Peyer's patch (tissue), 4 donors: Measurements from ENCODE around the gene POLR2L. TPM values are rescaled to one million over a fixed set of nuclear protein-coding genes. Genes with fewer than 3 reads are reported as not detected.

Experiments
- DNase-seq, 3 donors: peaks; one replicate each; pipeline ENCODE4 v3.0.0-alpha.2; 2017 to 2019
- H3K27ac ChIP-seq, 4 donors: fragments of 200-600 bp; sonication (generic); one replicate each; pipeline ENCODE4 v1.5.1; 2016 to 2019
- H3K27me3 ChIP-seq, 2 donors: fragments of 200-600 bp; sonication (generic); one replicate each; pipeline ENCODE4 v1.5.1; 2019
- H3K36me3 ChIP-seq, 3 donors: fragments of 200-600 bp; sonication (generic); one replicate each; pipeline ENCODE4 v1.5.1; 2016 to 2019
- H3K4me1 ChIP-seq, 4 donors: fragments of 200-600 bp; sonication (generic); one replicate each; pipeline ENCODE4 v1.5.1; 2016 to 2019
- H3K4me3 ChIP-seq, 4 donors: fragments of 200-600 bp; sonication (generic); 1 replicate in 3 of 4; 2 replicates in 1 of 4; pipeline ENCODE4 v1.5.1; 2016 to 2019; ENCODE audit warnings: mild to moderate bottlenecking in 1 of 4
- H3K9me3 ChIP-seq, 4 donors: fragments of 200-600 bp; sonication (generic); one replicate each; pipeline ENCODE4 v1.5.1; 2016 to 2019; ENCODE audit warnings: mild to moderate bottlenecking in 1 of 4
- POLR2A ChIP-seq, 2 donors: fragments of 450-650 bp; IDR thresholded peaks; one replicate each; pipeline ENCODE4 v1.5.1; 2017; ENCODE audit warnings: antibody characterized with exemption in 2 of 2, mild to moderate bottlenecking in 2 of 2, moderate library complexity in 2 of 2
- total RNA-seq, 4 donors: library from RNA; depleted of rRNA; stranded (reverse); fragments of >200 nt; gene quantifications; one replicate each; pipeline ENCODE4 v1.1.0, GENCODE V29; 2016
- TF ChIP-seq, protein P1 (sequence below), 6 experiments: fragments of 450-650 bp in 4 of 6; fragments of 200-600 bp in 2 of 6; sonication (generic) in 1 of 6; IDR thresholded peaks; one replicate each; pipeline ENCODE4 v1.5.1; 2017 to 2019; ENCODE audit warnings: antibody characterized with exemption in 6 of 6, mild to moderate bottlenecking in 3 of 6, moderate library complexity in 1 of 6

Gene POLR2L
- total RNA-seq, 4 donors from 2014 or later, result 37.8 to 67.1 (median 44.8) TPM

GRCh38 chr11:872799-873198 is 30.5 kb upstream of the POLR2L start:
- Histone ChIP-seq H3K4me3 (no peak overlapping the region), H3K4me1 (no peaks in the 10 kb centered on the region)
- TF ChIP-seq, protein P1, sequence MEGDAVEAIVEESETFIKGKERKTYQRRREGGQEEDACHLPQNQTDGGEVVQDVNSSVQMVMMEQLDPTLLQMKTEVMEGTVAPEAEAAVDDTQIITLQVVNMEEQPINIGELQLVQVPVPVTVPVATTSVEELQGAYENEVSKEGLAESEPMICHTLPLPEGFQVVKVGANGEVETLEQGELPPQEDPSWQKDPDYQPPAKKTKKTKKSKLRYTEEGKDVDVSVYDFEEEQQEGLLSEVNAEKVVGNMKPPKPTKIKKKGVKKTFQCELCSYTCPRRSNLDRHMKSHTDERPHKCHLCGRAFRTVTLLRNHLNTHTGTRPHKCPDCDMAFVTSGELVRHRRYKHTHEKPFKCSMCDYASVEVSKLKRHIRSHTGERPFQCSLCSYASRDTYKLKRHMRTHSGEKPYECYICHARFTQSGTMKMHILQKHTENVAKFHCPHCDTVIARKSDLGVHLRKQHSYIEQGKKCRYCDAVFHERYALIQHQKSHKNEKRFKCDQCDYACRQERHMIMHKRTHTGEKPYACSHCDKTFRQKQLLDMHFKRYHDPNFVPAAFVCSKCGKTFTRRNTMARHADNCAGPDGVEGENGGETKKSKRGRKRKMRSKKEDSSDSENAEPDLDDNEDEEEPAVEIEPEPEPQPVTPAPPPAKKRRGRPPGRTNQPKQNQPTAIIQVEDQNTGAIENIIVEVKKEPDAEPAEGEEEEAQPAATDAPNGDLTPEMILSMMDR (IDR thresholded peaks at IDR 0.05), result no peak
- no peak for TF ChIP-seq POLR2A (IDR thresholded peaks at IDR 0.05)

GRCh38 chr11:871472-871871 is 29.1 kb upstream of the POLR2L start:
- DNase-seq, result no peak
- no peaks in the 10 kb centered on the region for H3K4me1 ChIP-seq
- TF ChIP-seq, protein P1 (IDR thresholded peaks at IDR 0.05), result no peak
- TF ChIP-seq POLR2A (IDR thresholded peaks at IDR 0.05), result no peak
- H3K4me3 ChIP-seq, result no peak overlapping the region
- no peaks in the 10 kb centered on the region for H3K9me3 ChIP-seq
- H3K27ac ChIP-seq, result no peak overlapping the region
- no peaks in the 10 kb centered on the region for H3K27me3 ChIP-seq
- no peaks in the 10 kb centered on the region for H3K36me3 ChIP-seq

More at GRCh38 chr11:872799-873198, 30.5 kb upstream of the POLR2L start:
- Histone ChIP-seq H3K27ac (no peak overlapping the region), H3K36me3 (no peaks in the 10 kb centered on the region), H3K27me3 (no peaks in the 10 kb centered on the region), H3K9me3 (no peaks in the 10 kb centered on the region)
- no peak for DNase-seq

DNA sequence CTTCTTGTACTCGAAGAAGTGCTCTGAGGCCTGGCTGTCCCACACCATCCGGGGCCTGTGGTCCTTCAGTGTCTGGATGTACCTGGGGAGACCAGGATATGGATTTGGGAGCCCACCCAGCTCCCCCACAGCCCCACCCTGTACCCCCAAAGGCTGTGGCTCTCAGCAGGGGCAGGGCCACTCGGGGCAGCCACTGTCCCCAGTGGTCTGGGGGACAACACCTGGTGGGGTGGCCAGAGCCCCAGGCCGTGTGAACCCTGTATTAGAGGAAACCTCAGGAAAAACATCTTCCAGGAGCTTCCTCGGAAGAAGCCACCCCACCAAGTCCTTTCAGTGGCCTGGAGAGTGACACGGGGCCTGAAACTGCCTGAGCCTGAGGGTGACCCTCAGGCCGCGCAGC is 28.1 kb upstream of the POLR2L start:
- no peaks in the 10 kb centered on the region for H3K9me3 ChIP-seq
- H3K36me3 ChIP-seq, result no peaks in the 10 kb centered on the region
- H3K27ac ChIP-seq, result no peak overlapping the region
- H3K27me3 ChIP-seq, result no peaks in the 10 kb centered on the region
- no peak for TF ChIP-seq POLR2A (IDR thresholded peaks at IDR 0.05)
- TF ChIP-seq, protein P1 (IDR thresholded peaks at IDR 0.05), result no peak
- no peaks in the 10 kb centered on the region for H3K4me1 ChIP-seq
- DNase-seq, result no peak
- H3K4me3 ChIP-seq, result no peak overlapping the region

- DNase-seq, result no peak
- Histone ChIP-seq H3K9me3 (no peaks in the 10 kb centered on the region), H3K27ac (no peak overlapping the region), H3K27me3 (no peaks in the 10 kb centered on the region), H3K4me3 (no peak overlapping the region), H3K4me1 (no peaks in the 10 kb centered on the region), H3K36me3 (no peaks in the 10 kb centered on the region)
- no peak for TF ChIP-seq POLR2A (IDR thresholded peaks at IDR 0.05)
- TF ChIP-seq, protein P1 (IDR thresholded peaks at IDR 0.05), result no peak
Observed at GRCh38 chr11:870127-870413, 27.7 kb upstream of the POLR2L start.

- Histone ChIP-seq H3K27ac (no peak overlapping the region), H3K4me3 (no peak overlapping the region), H3K4me1 (no peaks in the 10 kb centered on the region), H3K27me3 (no peaks in the 10 kb centered on the region), H3K9me3 (no peaks in the 10 kb centered on the region), H3K36me3 (no peaks in the 10 kb centered on the region)
- no peak for DNase-seq
- TF ChIP-seq, protein P1 (IDR thresholded peaks at IDR 0.05), result no peak
- TF ChIP-seq POLR2A (IDR thresholded peaks at IDR 0.05), result no peak
Observed at GRCh38 chr11:869399-870126, 27.2 kb upstream of the POLR2L start.

DNA sequence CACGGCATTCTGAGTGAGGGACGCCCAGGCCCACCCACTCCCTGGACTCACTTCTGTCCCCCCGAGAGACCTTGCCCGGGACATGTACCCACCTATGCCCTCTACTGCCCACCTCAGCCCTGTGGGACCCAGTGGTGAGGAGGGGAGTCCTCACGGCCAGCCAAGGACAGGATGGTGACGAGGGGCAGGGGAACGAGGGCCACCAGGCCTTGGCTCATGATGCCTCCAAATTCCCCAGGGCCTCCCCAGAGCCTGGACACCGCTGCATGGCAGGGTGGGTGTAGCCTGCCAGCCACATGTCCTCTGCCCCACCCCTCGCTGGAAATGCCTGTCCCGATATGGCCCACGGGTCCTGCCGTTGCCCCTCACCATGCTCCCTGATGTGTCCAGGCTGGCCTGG is 26.5 kb upstream of the POLR2L start:
- Histone ChIP-seq H3K36me3 (no peaks in the 10 kb centered on the region), H3K4me1 (no peaks in the 10 kb centered on the region), H3K27ac (no peak overlapping the region), H3K9me3 (no peaks in the 10 kb centered on the region), H3K4me3 (no peak overlapping the region), H3K27me3 (no peaks in the 10 kb centered on the region)
- no peak for DNase-seq
- no peak for TF ChIP-seq POLR2A (IDR thresholded peaks at IDR 0.05)
- TF ChIP-seq, protein P1 (IDR thresholded peaks at IDR 0.05), result no peak
